Neural crest cell (in vitro differentiated cells): ENCODE data around the gene PSG3. TPM values are rescaled to one million over a fixed set of nuclear protein-coding genes. Genes with fewer than 3 reads are reported as not detected.
A peak's percentile ranks its signal among the peaks of the same experiment; 100 is the strongest.
"Not testable (repeated sequence)": the region's sequence is repeated elsewhere in the genome, so short reads cannot be mapped to it uniquely, and the experiment has no call there.

Experiments
- DNase-seq: peaks from one replicate; pipeline ENCODE4 v3.0.0; 2021; ENCODE audit warnings: low read depth, mixed read lengths, low spot score
- H3K27ac Mint-ChIP-seq: one replicate; pipeline ENCODE4 v1.8.0; 2021; ENCODE audit warnings: mild to moderate bottlenecking, mixed read lengths; ENCODE audit not compliant: unreplicated experiment
- H3K27me3 Mint-ChIP-seq: 2 replicates; pipeline ENCODE4 v1.8.0; 2021; ENCODE audit warnings: low read depth, mild to moderate bottlenecking, mixed read lengths
- H3K36me3 Mint-ChIP-seq: 2 replicates; pipeline ENCODE4 v1.8.0; 2021; ENCODE audit warnings: low read depth, mild to moderate bottlenecking, mixed read lengths
- H3K4me1 Mint-ChIP-seq: 2 replicates; pipeline ENCODE4 v1.8.0; 2021; ENCODE audit warnings: mixed read lengths
- H3K4me3 Mint-ChIP-seq: one replicate; pipeline ENCODE4 v1.8.0; 2021; ENCODE audit warnings: mild to moderate bottlenecking, mixed read lengths
- H3K9me3 Mint-ChIP-seq: 2 replicates; pipeline ENCODE4 v1.8.0; 2021; ENCODE audit warnings: mixed read lengths
- long read RNA-seq: library from polyadenylated mRNA; unstranded; transcript quantifications from one replicate; pipeline ENCODE4 v2.0.0, GENCODE V29; 2020
- total RNA-seq: library from RNA; stranded (reverse); gene quantifications from 2 replicates; pipeline ENCODE4 v1.2.1, GENCODE V29; 2021
- TF ChIP-seq, protein P1 (sequence below): fragments of 200-600 bp; sonication (generic); conservative IDR thresholded peaks from 2 replicates; pipeline ENCODE4 v1.5.0; 2021; ENCODE audit warnings: antibody characterized with exemption, mild to moderate bottlenecking

Gene PSG3
- total RNA-seq: not detected in 2 replicates
- long read RNA-seq: 0 reads

GRCh38 chr19:42740381-42740780 is at the start of gene PSG3:
TSS of gene PSG3 (minus strand) at chr19:42740481. CDS start at chr19:42740384, 97 bp downstream.
- not testable (repeated sequence) for H3K36me3 Mint-ChIP-seq, H3K4me3 Mint-ChIP-seq, H3K9me3 Mint-ChIP-seq, H3K4me1 Mint-ChIP-seq, H3K27me3 Mint-ChIP-seq, DNase-seq, H3K27ac Mint-ChIP-seq

DNA sequence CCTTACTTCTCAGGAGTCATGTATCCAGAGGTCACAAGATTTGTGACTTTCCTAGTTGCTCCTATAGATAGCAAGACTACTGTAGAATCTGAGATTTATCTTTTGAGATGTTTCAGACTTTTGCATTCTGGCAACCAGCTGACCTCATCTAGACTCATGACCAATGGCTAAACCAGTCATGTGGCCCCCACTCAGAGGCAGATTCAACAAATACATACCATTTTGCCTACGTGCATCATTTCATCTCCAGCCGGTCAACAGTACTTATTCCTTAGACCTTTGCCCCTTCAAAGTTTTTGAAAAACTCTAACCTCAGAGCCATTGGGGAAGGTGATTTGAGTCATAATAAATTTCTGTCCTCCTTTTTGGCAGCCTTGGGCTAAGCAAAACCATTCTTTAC is 48.5 kb upstream of the PSG3 start:
- H3K9me3 Mint-ChIP-seq: peaks cover 11% of the 10 kb centered on the region
- H3K4me3 Mint-ChIP-seq, DNase-seq, H3K4me1 Mint-ChIP-seq, H3K36me3 Mint-ChIP-seq, H3K27ac Mint-ChIP-seq, H3K27me3 Mint-ChIP-seq: not testable (repeated sequence)

- not testable (repeated sequence) for H3K9me3 Mint-ChIP-seq, H3K4me1 Mint-ChIP-seq, H3K27me3 Mint-ChIP-seq, H3K4me3 Mint-ChIP-seq, H3K27ac Mint-ChIP-seq, H3K36me3 Mint-ChIP-seq, DNase-seq
These were observed 47.5 kb upstream of the PSG3 start for GRCh38 chr19:42787766-42788165.

GRCh38 chr19:42776750-42777612 is 36.7 kb upstream of the PSG3 start:
- not testable (repeated sequence) for H3K4me3 Mint-ChIP-seq, H3K27me3 Mint-ChIP-seq, H3K36me3 Mint-ChIP-seq, DNase-seq, H3K27ac Mint-ChIP-seq, H3K4me1 Mint-ChIP-seq
- H3K9me3 Mint-ChIP-seq: peaks cover 21% of the 10 kb centered on the region
- TF ChIP-seq, protein P1, sequence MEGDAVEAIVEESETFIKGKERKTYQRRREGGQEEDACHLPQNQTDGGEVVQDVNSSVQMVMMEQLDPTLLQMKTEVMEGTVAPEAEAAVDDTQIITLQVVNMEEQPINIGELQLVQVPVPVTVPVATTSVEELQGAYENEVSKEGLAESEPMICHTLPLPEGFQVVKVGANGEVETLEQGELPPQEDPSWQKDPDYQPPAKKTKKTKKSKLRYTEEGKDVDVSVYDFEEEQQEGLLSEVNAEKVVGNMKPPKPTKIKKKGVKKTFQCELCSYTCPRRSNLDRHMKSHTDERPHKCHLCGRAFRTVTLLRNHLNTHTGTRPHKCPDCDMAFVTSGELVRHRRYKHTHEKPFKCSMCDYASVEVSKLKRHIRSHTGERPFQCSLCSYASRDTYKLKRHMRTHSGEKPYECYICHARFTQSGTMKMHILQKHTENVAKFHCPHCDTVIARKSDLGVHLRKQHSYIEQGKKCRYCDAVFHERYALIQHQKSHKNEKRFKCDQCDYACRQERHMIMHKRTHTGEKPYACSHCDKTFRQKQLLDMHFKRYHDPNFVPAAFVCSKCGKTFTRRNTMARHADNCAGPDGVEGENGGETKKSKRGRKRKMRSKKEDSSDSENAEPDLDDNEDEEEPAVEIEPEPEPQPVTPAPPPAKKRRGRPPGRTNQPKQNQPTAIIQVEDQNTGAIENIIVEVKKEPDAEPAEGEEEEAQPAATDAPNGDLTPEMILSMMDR: peak; percentile 44

DNA sequence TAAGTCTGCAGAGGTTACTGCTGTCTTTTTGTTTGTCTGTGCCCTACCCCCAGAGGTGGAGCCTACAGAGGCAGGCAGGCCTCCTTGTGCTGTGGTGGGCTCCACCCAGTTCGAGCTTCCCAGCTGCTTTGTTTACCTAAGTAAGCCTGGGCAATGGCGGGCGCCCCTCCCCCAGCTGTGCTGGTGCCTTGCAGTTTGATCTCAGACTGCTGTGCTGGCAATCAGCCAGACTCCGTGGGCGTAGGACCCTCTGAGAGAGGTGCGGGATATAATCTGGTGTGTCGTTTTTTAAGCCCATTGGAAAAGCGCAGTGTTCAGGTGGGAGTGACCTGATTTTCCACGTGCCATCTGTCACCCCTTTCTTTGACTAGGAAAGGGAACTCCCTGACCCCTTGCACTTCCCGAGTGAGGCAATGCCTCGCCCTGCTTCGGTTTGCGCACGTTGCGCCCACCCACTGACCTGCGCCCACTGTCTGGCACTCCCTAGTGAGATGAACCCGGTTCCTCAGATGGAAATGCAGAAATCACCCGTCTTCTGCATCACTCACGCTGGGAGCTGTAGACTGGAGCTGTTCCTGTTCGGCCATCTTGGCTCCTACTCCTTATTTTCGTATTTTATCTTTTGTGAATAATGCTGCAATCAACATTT is 34.4 kb upstream of the PSG3 start:
- H3K27ac Mint-ChIP-seq, H3K4me1 Mint-ChIP-seq, H3K36me3 Mint-ChIP-seq, DNase-seq, H3K27me3 Mint-ChIP-seq, H3K4me3 Mint-ChIP-seq: not testable (repeated sequence)
- peaks cover 12% of the 10 kb centered on the region for H3K9me3 Mint-ChIP-seq

- TF ChIP-seq, protein P1: peak; percentile 14
- not testable (repeated sequence) for DNase-seq, H3K36me3 Mint-ChIP-seq, H3K4me1 Mint-ChIP-seq, H3K4me3 Mint-ChIP-seq, H3K27ac Mint-ChIP-seq, H3K9me3 Mint-ChIP-seq, H3K27me3 Mint-ChIP-seq
These were observed 27.0 kb upstream of the PSG3 start for GRCh38 chr19:42767319-42767718.

- H3K9me3 Mint-ChIP-seq, H3K27ac Mint-ChIP-seq, H3K27me3 Mint-ChIP-seq, DNase-seq, H3K36me3 Mint-ChIP-seq, H3K4me3 Mint-ChIP-seq, H3K4me1 Mint-ChIP-seq: not testable (repeated sequence)
These were observed 26.6 kb upstream of the PSG3 start for GRCh38 chr19:42766871-42767270.

DNA sequence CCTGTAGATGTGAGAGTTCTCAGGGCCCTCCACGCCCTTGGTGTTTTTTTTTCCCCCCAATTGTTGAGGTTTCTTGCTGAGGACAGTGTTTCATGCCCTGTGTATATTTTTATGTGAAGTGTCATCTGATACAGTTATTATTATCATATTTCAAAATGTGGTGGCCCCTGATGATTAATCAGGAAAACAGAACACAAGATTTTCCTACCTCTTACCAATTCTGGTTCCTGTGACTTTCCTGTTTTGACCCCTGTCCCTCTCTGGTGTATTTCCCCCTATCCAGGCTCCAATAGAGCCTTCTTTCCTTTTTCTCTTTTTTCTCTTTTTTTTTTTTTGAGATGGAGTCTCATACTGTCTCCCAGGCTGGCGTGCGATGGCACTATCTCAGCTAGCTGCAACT is 24.6 kb upstream of the PSG3 start:
- Mint-ChIP-seq H3K9me3 (peaks cover 8% of the 10 kb centered on the region), H3K36me3 (no peaks in the 10 kb centered on the region), H3K27ac (no peak overlapping the region), H3K4me3 (no peak overlapping the region), H3K27me3 (no peaks in the 10 kb centered on the region), H3K4me1 (no peaks in the 10 kb centered on the region)
- DNase-seq: no peak
- TF ChIP-seq, protein P1: no peak
